Nucleus accumbens (tissue), 56 donors: ENCODE data around the gene UFSP2.
"Not testable (repeated sequence)": the region's sequence is repeated elsewhere in the genome, so short reads cannot be mapped to it uniquely, and the experiment has no call there.

ENCODE experiments used
- DNase-seq, 56 donors: peaks; one replicate each; lab custom pipeline; 2025; lab: John Stamatoyannopoulos, UW

The UFSP2 gene

GRCh38 chr4:185387957-185388356 lies 37.8 kb downstream of the UFSP2 start:
- no peak for DNase-seq

- no peak for DNase-seq
These were observed 40.8 kb downstream of the UFSP2 start for GRCh38 chr4:185384930-185385331.

GRCh38 chr4:185384061-185384460 lies 41.7 kb downstream of the UFSP2 start:
- DNase-seq = no peak

- DNase-seq = no peak
These were observed 42.3 kb downstream of the UFSP2 start for GRCh38 chr4:185383451-185383850.

- DNase-seq = no peak
These were observed 43.0 kb downstream of the UFSP2 start for GRCh38 chr4:185382754-185383153.

GRCh38 chr4:185381288-185382196 lies 44.2 kb downstream of the UFSP2 start:
- DNase-seq = no peak

- no peak for DNase-seq
These were observed 45.4 kb downstream of the UFSP2 start for GRCh38 chr4:185380320-185380719.

- DNase-seq = no peak
These were observed 46.2 kb downstream of the UFSP2 start for GRCh38 chr4:185379326-185380295.

- DNase-seq = no peak
These were observed 47.5 kb downstream of the UFSP2 start for GRCh38 chr4:185378264-185378663.

- DNase-seq = no peak
These were observed 51.2 kb downstream of the UFSP2 start for GRCh38 chr4:185374573-185374972.

GRCh38 chr4:185374027-185374426 lies 51.7 kb downstream of the UFSP2 start:
- DNase-seq = no peak

- no peak for DNase-seq
These were observed 54.1 kb downstream of the UFSP2 start for GRCh38 chr4:185371702-185372101.

GRCh38 chr4:185370268-185370949 lies 55.4 kb downstream of the UFSP2 start:
- DNase-seq = no peak

GRCh38 chr4:185369731-185370130 lies 56.0 kb downstream of the UFSP2 start:
- no peak for DNase-seq

GRCh38 chr4:185364886-185365285 lies 60.9 kb downstream of the UFSP2 start:
- DNase-seq = no peak

- DNase-seq = no peak
These were observed 62.5 kb downstream of the UFSP2 start for GRCh38 chr4:185363251-185363650.

- DNase-seq = not testable (repeated sequence)
These were observed 63.2 kb downstream of the UFSP2 start for GRCh38 chr4:185362570-185362969.

GRCh38 chr4:185361872-185362271 lies 63.9 kb downstream of the UFSP2 start:
- no peak for DNase-seq

- DNase-seq = peak in 8 of 56 donors; percentile 2 to 46 (median 25)
These were observed 65.9 kb downstream of the UFSP2 start for GRCh38 chr4:185359767-185360446.

- no peak for DNase-seq
These were observed 66.8 kb downstream of the UFSP2 start for GRCh38 chr4:185358959-185359358.
